GM18519 (cell line): ENCODE data around the gene ZNF526.

Experiments
- ATAC-seq: cut with Tn5 transposase; IDR thresholded peaks from one replicate; pipeline ENCODE4 v1.9.1; 2021; ENCODE audit warnings: mild to moderate bottlenecking, moderate library complexity; ENCODE audit not compliant: unreplicated experiment, low FRiP score

Gene ZNF526

GRCh38 chr19:42244347-42245220, 24.5 kb downstream of the ZNF526 start:
- peak; percentile 37 for ATAC-seq

GRCh38 chr19:42245231-42245630, 25.1 kb downstream of the ZNF526 start:
- ATAC-seq, result no peak

- ATAC-seq, result no peak
Measured at GRCh38 chr19:42246143-42246921, 26.2 kb downstream of the ZNF526 start.

- ATAC-seq, result no peak
Measured at GRCh38 chr19:42246922-42247639, 27.0 kb downstream of the ZNF526 start.

GRCh38 chr19:42247640-42248199, 27.6 kb downstream of the ZNF526 start:
- no peak for ATAC-seq

- ATAC-seq, result no peak
Measured at GRCh38 chr19:42248270-42249148, 28.4 kb downstream of the ZNF526 start.

- no peak for ATAC-seq
Measured at GRCh38 chr19:42249149-42249750, 29.1 kb downstream of the ZNF526 start.

GRCh38 chr19:42249769-42250168, 29.7 kb downstream of the ZNF526 start:
- ATAC-seq, result no peak

GRCh38 chr19:42250183-42250665, 30.1 kb downstream of the ZNF526 start:
- no peak for ATAC-seq

- no peak for ATAC-seq
Measured at GRCh38 chr19:42250666-42251531, 30.8 kb downstream of the ZNF526 start.

GRCh38 chr19:42251572-42252358, 31.7 kb downstream of the ZNF526 start:
- no peak for ATAC-seq

GRCh38 chr19:42252365-42253244, 32.5 kb downstream of the ZNF526 start:
- no peak for ATAC-seq

- no peak for ATAC-seq
Measured at GRCh38 chr19:42253245-42254088, 33.4 kb downstream of the ZNF526 start.

GRCh38 chr19:42254089-42254849, 34.2 kb downstream of the ZNF526 start:
- ATAC-seq, result no peak
